Measurements from ENCODE around the gene FOXB1. TPM values are rescaled to one million over a fixed set of nuclear protein-coding genes. Genes with fewer than 3 reads are reported as not detected.

FOXB1 gene
- total and polyA plus RNA-seq, 2 donors (not counting 1 experiment from before 2014, with no cell fraction given), result not detected

GRCh38 chr15:60002528-60003218 is 1.4 kb upstream of the FOXB1 start:
- no peak overlapping the region for H3K27ac ChIP-seq (ENCODE audit: low read length in 2 of 2)
- no peak for DNase-seq
- H3K9me3 Mint-ChIP-seq (ENCODE audit: insufficient read depth), result peaks cover 5% of the 10 kb centered on the region
- ChIA-PET CTCF (no interaction called here), POLR2A (no interaction called here)
- no peaks in the 10 kb centered on the region for H3K79me2 ChIP-seq (ENCODE audit: control insufficient read depth, insufficient read depth, low read length)
- 22% methylated on average over 4 of the region's 26 CpGs for WGBS (ENCODE audit: insufficient coverage)
- H3K27me3 Mint-ChIP-seq, result peaks cover 83% of the 10 kb centered on the region
- peaks cover 0 to 96% (median 78%) of the 10 kb centered on the region in 4 experiments for H3K27me3 ChIP-seq (replicated peaks in 1 of 4; ENCODE audit: control extremely low read depth in 1 of 4, control insufficient read depth in 3 of 4, insufficient read depth in 4 of 4, low read length in 3 of 4)
- no peak overlapping the region for H3K4me3 ChIP-seq (ENCODE audit: control extremely low read depth in 1 of 5, extremely low read depth in 1 of 5, insufficient read depth in 1 of 5, low read depth in 2 of 5, low read length in 4 of 5)
- H3K4me1 Mint-ChIP-seq, result peaks cover 30% of the 10 kb centered on the region
- H3K36me3 ChIP-seq (replicated peaks in 1 of 2; ENCODE audit: control extremely low read depth in 1 of 2, control insufficient read depth in 1 of 2, extremely low read depth in 1 of 2, insufficient read depth in 2 of 2, low read length in 1 of 2), result no peaks in the 10 kb centered on the region
- peaks cover 0 to 70% (median 16%) of the 10 kb centered on the region in 3 donors for H3K9me3 ChIP-seq (ENCODE audit: control extremely low read depth in 1 of 3, control insufficient read depth in 2 of 3, insufficient read depth in 1 of 3, low read length in 2 of 3)
- intact Hi-C loops (cut with micrococcal nuclease), result no loop called here
- H3K4me3 Mint-ChIP-seq, result peak overlapping the region; percentile 21
- H3K4me2 ChIP-seq (replicated peaks; ENCODE audit: low read depth, low read length, poor library complexity, severe bottlenecking), result no peak overlapping the region
- no peak overlapping the region for H3K9ac ChIP-seq (ENCODE audit: low read length)
- H4K20me1 ChIP-seq (ENCODE audit: control insufficient read depth, insufficient read depth, low read length, poor library complexity, severe bottlenecking), result no peaks in the 10 kb centered on the region
- H3K4me1 ChIP-seq (ENCODE audit: control insufficient read depth in 2 of 2, insufficient read depth in 2 of 2, low read length in 2 of 2), result peaks cover 31 to 45% of the 10 kb centered on the region in 2 donors
- ATAC-seq (ENCODE audit: low read depth), result no peak
- no peak overlapping the region for H2AFZ ChIP-seq (ENCODE audit: insufficient read depth, low read depth, low read length, poor library complexity, severe bottlenecking)
- TF ChIP-seq EZH2 (IDR thresholded peaks at IDR 0.05; ENCODE audit: borderline replicate concordance, insufficient read depth, low read depth, low read length, poor library complexity, severe bottlenecking), result no peak
- TF ChIP-seq, protein P1, sequence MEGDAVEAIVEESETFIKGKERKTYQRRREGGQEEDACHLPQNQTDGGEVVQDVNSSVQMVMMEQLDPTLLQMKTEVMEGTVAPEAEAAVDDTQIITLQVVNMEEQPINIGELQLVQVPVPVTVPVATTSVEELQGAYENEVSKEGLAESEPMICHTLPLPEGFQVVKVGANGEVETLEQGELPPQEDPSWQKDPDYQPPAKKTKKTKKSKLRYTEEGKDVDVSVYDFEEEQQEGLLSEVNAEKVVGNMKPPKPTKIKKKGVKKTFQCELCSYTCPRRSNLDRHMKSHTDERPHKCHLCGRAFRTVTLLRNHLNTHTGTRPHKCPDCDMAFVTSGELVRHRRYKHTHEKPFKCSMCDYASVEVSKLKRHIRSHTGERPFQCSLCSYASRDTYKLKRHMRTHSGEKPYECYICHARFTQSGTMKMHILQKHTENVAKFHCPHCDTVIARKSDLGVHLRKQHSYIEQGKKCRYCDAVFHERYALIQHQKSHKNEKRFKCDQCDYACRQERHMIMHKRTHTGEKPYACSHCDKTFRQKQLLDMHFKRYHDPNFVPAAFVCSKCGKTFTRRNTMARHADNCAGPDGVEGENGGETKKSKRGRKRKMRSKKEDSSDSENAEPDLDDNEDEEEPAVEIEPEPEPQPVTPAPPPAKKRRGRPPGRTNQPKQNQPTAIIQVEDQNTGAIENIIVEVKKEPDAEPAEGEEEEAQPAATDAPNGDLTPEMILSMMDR (IDR thresholded peaks at IDR 0.05), result no peak
- peak overlapping the region; percentile 5 for H3K27ac Mint-ChIP-seq
